Measurements from ENCODE around the gene ZNF740.

DNA sequence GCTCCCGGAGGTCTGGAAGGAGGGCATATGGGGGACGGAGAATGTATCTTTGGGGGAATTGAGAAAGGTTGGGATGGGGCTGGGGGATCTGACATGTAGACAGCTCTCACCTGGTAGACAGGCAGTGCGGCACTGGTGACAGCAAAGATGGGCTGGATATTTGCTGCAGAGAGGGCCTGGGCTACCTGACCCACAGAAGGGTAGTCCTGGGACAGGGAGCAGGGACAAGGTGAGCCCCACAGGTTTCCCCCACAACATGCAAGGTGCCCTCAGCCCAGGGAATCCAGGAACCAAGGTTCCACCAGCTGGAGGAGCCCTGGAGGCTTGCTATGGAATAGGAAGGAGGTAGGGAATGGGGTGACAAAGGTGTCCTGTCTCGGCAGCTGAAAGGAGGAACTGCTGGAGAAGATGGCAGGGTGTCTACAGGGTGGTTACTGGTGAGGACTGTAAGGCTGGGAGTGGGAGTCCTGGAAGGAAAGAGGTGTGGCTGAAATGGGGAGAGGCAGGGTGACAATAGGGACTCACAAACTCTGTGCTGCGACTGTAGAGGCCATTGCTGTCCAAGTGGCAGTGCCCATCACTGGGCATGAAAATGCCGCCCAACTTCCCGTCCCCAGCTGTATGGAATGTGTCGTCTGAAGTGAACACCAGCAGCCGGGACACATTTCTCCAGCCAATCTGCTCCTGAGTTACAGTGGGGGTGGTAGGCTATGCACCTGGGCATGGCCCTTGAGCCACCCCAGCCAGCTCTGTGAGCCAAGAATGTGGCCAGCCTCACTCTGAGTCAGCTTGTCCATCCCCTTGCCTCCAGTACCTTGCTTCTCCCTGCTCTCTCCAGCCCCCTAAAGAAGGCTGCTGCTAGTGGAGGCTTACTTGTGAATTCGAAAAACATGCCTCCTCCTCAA lies 15.2 kb downstream of the ZNF740 start:
- TF ChIP-seq, protein P1, sequence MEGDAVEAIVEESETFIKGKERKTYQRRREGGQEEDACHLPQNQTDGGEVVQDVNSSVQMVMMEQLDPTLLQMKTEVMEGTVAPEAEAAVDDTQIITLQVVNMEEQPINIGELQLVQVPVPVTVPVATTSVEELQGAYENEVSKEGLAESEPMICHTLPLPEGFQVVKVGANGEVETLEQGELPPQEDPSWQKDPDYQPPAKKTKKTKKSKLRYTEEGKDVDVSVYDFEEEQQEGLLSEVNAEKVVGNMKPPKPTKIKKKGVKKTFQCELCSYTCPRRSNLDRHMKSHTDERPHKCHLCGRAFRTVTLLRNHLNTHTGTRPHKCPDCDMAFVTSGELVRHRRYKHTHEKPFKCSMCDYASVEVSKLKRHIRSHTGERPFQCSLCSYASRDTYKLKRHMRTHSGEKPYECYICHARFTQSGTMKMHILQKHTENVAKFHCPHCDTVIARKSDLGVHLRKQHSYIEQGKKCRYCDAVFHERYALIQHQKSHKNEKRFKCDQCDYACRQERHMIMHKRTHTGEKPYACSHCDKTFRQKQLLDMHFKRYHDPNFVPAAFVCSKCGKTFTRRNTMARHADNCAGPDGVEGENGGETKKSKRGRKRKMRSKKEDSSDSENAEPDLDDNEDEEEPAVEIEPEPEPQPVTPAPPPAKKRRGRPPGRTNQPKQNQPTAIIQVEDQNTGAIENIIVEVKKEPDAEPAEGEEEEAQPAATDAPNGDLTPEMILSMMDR (IDR thresholded peaks at IDR 0.05 in 2 of 3, conservative IDR thresholded peaks at IDR 0.05 in 1 of 3; ENCODE audit: borderline replicate concordance in 1 of 3, insufficient read depth in 1 of 3, low read depth in 2 of 3, low read length in 2 of 3), result no peak
- TF ChIP-seq TCF7L2 (IDR thresholded peaks at IDR 0.05; ENCODE audit: borderline replicate concordance, extremely low read depth, insufficient read depth, insufficient read length) (no peak), EZH2 (IDR thresholded peaks at IDR 0.05) (no peak), POLR2A (IDR thresholded peaks at IDR 0.05; ENCODE audit: borderline replicate concordance, extremely low read depth, insufficient read depth, insufficient read length) (no peak), SP1 (IDR thresholded peaks at IDR 0.05; ENCODE audit: low read depth) (no peak), ZNF274 (IDR thresholded peaks at IDR 0.05; ENCODE audit: low read depth, low read length) (no peak), POLR2AphosphoS5 (IDR thresholded peaks at IDR 0.05; ENCODE audit: low read depth, low read length) (no peak), EZH2phosphoT487 (IDR thresholded peaks at IDR 0.05; ENCODE audit: borderline replicate concordance) (no peak), YY1 (IDR thresholded peaks at IDR 0.05; ENCODE audit: extremely low read depth, insufficient replicate concordance, low read depth, low read length) (no peak), SRF (IDR thresholded peaks at IDR 0.05; ENCODE audit: low read depth) (no peak), ELF1 (IDR thresholded peaks at IDR 0.05; ENCODE audit: borderline replicate concordance, low read depth) (no peak)
- TF ChIP-seq, protein P2, sequence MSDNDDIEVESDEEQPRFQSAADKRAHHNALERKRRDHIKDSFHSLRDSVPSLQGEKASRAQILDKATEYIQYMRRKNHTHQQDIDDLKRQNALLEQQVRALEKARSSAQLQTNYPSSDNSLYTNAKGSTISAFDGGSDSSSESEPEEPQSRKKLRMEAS (IDR thresholded peaks at IDR 0.05), result no peak
- TF ChIP-seq, protein P3, sequence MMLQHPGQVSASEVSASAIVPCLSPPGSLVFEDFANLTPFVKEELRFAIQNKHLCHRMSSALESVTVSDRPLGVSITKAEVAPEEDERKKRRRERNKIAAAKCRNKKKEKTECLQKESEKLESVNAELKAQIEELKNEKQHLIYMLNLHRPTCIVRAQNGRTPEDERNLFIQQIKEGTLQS (IDR thresholded peaks at IDR 0.05), result no peak
- TF ChIP-seq, protein P4, sequence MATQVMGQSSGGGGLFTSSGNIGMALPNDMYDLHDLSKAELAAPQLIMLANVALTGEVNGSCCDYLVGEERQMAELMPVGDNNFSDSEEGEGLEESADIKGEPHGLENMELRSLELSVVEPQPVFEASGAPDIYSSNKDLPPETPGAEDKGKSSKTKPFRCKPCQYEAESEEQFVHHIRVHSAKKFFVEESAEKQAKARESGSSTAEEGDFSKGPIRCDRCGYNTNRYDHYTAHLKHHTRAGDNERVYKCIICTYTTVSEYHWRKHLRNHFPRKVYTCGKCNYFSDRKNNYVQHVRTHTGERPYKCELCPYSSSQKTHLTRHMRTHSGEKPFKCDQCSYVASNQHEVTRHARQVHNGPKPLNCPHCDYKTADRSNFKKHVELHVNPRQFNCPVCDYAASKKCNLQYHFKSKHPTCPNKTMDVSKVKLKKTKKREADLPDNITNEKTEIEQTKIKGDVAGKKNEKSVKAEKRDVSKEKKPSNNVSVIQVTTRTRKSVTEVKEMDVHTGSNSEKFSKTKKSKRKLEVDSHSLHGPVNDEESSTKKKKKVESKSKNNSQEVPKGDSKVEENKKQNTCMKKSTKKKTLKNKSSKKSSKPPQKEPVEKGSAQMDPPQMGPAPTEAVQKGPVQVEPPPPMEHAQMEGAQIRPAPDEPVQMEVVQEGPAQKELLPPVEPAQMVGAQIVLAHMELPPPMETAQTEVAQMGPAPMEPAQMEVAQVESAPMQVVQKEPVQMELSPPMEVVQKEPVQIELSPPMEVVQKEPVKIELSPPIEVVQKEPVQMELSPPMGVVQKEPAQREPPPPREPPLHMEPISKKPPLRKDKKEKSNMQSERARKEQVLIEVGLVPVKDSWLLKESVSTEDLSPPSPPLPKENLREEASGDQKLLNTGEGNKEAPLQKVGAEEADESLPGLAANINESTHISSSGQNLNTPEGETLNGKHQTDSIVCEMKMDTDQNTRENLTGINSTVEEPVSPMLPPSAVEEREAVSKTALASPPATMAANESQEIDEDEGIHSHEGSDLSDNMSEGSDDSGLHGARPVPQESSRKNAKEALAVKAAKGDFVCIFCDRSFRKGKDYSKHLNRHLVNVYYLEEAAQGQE (IDR thresholded peaks at IDR 0.05; ENCODE audit: low read depth), result no peak
